Thoracic aorta (tissue), 2 donors: ENCODE data around the gene RGS2. TPM values are rescaled to one million over a fixed set of nuclear protein-coding genes. Genes with fewer than 3 reads are reported as not detected.

ENCODE experiments used
- ATAC-seq: fragments of 150-250 bp; one replicate; pipeline ENCODE4 v1.8.0; 2017; ENCODE audit warnings: low read depth; ENCODE audit not compliant: insufficient number of reproducible peaks, low FRiP score
- DNase-seq: peaks from one replicate; pipeline ENCODE4 v3.0.0-alpha.2; 2020; ENCODE audit warnings: low spot score
- H3K27ac ChIP-seq, 2 donors: fragments of 200-600 bp; sonication (generic); 1 replicate in 1 of 2; 2 replicates in 1 of 2; pipeline ENCODE4 v1.5.1; 2016; ENCODE audit warnings: mild to moderate bottlenecking in 2 of 2, moderate library complexity in 2 of 2
- H3K27me3 ChIP-seq: fragments of 200-600 bp; sonication (generic); replicated peaks from 2 replicates; pipeline ENCODE4 v1.6.0; 2016; ENCODE audit warnings: mild to moderate bottlenecking; ENCODE audit not compliant: insufficient read depth
- H3K36me3 ChIP-seq: fragments of 200-600 bp; sonication (generic); one replicate; pipeline ENCODE4 v1.5.1; 2016
- H3K4me1 ChIP-seq, 2 donors: fragments of 200-600 bp; sonication (generic); 1 replicate in 1 of 2; 2 replicates in 1 of 2; pipeline versions ENCODE4 v1.5.1 to v1.6.0; 2016; ENCODE audit warnings: low read depth in 2 of 2, mild to moderate bottlenecking in 1 of 2; ENCODE audit not compliant: control insufficient read depth in 1 of 2
- H3K4me3 ChIP-seq: fragments of 200-600 bp; sonication (generic); 2 replicates; pipeline ENCODE4 v1.5.1; 2016; ENCODE audit warnings: mild to moderate bottlenecking
- H3K9me3 ChIP-seq: fragments of 200-600 bp; sonication (generic); 2 replicates; pipeline ENCODE4 v1.5.1; 2016
- CTCF ChIP-seq: fragments of 200-600 bp; sonication (generic); IDR thresholded peaks from one replicate; pipeline ENCODE4 v1.5.1; 2019; ENCODE audit warnings: antibody characterized with exemption
- total RNA-seq, 2 donors: library from RNA; depleted of rRNA; stranded (reverse); fragments of >200 nt; gene quantifications; one replicate each; pipeline versions ENCODE4 v1.1.0 to v1.2.3, GENCODE V29; 2016

Gene RGS2
- total RNA-seq, 2 donors from 2014 or later = 85.2 to 188 TPM

GRCh38 chr1:192784397-192784796 lies 24.4 kb upstream of the RGS2 start:
- H3K4me3 ChIP-seq = no peak overlapping the region
- peaks cover 8 to 12% of the 10 kb centered on the region in 2 donors for H3K4me1 ChIP-seq
- H3K9me3 ChIP-seq = peaks cover under 1% of the 10 kb centered on the region
- no peak for ATAC-seq
- DNase-seq = no peak
- no peaks in the 10 kb centered on the region for H3K36me3 ChIP-seq
- no peak overlapping the region for H3K27ac ChIP-seq
- H3K27me3 ChIP-seq = no peaks in the 10 kb centered on the region
- TF ChIP-seq CTCF = no peak

DNA sequence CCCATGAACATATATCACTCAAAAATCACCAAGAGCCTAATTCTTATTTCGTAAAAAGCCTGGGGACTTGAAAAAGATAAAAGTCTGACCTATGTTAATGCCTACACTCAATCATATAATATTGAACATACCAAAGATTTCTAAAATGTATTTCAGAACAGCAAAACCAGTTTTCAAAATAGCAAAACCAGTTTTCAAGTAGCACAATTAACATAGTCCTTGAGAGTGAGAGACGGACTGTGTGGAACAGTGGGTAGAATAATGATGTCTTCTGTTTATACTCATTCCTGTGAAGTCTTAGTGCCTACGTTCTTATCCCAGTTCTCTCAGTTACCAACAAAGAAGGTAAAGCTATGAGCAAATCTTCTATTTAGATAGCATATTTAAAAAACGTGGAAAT lies 22.3 kb upstream of the RGS2 start:
- TF ChIP-seq CTCF = no peak
- DNase-seq (no peak), ATAC-seq (no peak)
- Histone ChIP-seq H3K27ac (no peak overlapping the region), H3K36me3 (no peaks in the 10 kb centered on the region), H3K9me3 (no peaks in the 10 kb centered on the region), H3K27me3 (no peaks in the 10 kb centered on the region), H3K4me1 (peaks cover 8 to 12% of the 10 kb centered on the region in 2 donors), H3K4me3 (no peak overlapping the region)

DNA sequence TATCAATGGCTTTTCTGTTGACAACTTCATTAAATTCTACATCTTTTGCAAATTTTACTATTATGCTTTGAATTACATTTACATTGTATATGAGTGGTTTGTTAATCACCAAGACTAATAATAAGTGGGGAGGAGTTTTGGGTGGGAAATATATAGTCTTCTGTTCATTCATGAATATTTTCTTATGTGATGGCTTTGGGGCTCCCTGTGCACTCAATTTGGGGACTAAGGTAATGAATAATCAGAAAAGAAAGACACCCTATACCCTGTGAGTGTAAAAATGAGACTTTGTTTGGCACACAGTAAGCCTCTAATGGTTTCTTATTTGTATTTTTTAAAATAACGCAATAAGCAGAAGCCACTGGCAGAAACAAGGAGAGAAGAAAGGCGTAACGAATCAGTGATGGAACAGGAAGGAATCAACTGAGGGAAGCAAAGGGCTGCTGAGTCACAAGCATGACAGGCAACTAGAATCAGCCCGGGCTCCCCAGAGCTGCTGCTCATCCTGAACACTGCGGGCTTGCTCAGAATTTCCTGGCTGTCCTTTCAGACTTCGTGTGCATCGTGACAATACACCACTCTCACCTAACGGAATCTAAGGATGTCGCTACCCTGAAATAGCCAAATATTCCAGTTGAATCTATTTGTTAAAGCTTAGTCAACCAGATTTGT lies 20.8 kb upstream of the RGS2 start:
- Histone ChIP-seq H3K36me3 (no peaks in the 10 kb centered on the region), H3K27me3 (no peaks in the 10 kb centered on the region), H3K9me3 (no peaks in the 10 kb centered on the region), H3K27ac (no peak overlapping the region), H3K4me1 (peaks cover 8 to 12% of the 10 kb centered on the region in 2 donors), H3K4me3 (no peak overlapping the region)
- no peak for ATAC-seq
- no peak for TF ChIP-seq CTCF
- no peak for DNase-seq

DNA sequence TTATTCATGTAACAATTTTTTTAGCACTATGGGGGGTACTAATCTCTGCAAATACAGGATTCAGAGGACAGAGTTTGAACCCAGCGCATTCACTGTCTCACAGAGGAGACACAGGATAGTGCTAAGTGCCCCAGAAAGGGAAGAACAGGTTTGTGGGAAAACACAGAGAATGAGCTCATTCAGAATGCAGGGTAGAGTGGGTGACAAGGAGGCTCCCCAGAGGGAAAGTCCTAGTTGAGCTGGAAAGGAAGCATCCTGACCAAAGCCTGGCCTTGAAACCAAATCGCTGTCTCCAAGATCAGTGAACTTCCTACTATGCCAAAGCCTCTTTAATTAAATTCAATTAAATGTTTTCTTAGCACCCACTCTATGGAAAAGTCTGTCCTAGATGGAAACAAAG lies 19.0 kb upstream of the RGS2 start:
- ATAC-seq = no peak
- H3K27ac ChIP-seq = no peak overlapping the region
- H3K4me1 ChIP-seq = peaks cover 6 to 10% of the 10 kb centered on the region in 2 donors
- H3K27me3 ChIP-seq = no peaks in the 10 kb centered on the region
- no peak for TF ChIP-seq CTCF
- DNase-seq = no peak
- H3K4me3 ChIP-seq = no peak overlapping the region
- no peaks in the 10 kb centered on the region for H3K9me3 ChIP-seq
- no peaks in the 10 kb centered on the region for H3K36me3 ChIP-seq

GRCh38 chr1:192792628-192793027 lies 16.2 kb upstream of the RGS2 start:
- H3K4me3 ChIP-seq = no peak overlapping the region
- DNase-seq (no peak), ATAC-seq (no peak)
- no peak for TF ChIP-seq CTCF
- H3K36me3 ChIP-seq = no peaks in the 10 kb centered on the region
- H3K4me1 ChIP-seq = peaks cover 0 to 8% of the 10 kb centered on the region in 2 donors
- no peak overlapping the region for H3K27ac ChIP-seq
- no peaks in the 10 kb centered on the region for H3K27me3 ChIP-seq
- no peaks in the 10 kb centered on the region for H3K9me3 ChIP-seq
